ENCODE data around the gene LGALS3BP.

Gene LGALS3BP

DNA sequence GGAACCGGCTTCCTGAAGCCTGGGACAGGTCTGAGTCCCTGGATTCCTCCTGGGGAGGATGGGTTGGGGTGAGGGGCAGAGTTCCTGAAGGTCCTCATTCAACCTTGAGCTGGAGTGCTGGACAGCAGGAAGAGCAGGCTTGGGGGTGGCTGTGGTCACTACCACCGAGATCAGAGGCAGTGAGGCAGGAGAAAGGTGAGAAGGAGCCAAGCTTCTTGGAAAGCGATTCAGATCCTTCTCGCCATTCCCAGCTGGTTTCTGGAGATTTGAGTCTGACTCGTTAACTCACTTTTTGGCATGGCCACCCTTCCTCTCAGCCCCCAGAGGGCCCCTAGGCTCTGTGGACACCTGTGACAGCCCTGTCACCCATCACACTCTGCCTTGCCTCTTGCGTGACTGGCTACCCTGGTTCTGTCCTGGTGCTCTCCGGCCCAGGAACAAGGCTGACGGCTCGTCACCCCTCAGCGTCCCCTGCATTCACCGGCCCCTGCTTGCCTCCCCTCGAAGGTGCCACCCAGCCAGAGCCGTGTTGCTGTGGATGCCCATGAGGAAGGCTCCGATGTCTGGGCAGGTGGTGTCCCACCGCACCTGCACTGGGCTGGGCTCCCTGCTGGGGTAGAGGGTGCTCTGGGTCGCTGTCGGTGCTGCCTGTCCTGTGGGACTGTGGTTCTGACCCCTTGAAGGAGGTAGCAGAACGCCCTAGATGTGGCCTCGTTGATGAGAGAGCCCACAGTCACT is 44.9 kb downstream of the LGALS3BP start:
- DNase-seq: no peak

DNA sequence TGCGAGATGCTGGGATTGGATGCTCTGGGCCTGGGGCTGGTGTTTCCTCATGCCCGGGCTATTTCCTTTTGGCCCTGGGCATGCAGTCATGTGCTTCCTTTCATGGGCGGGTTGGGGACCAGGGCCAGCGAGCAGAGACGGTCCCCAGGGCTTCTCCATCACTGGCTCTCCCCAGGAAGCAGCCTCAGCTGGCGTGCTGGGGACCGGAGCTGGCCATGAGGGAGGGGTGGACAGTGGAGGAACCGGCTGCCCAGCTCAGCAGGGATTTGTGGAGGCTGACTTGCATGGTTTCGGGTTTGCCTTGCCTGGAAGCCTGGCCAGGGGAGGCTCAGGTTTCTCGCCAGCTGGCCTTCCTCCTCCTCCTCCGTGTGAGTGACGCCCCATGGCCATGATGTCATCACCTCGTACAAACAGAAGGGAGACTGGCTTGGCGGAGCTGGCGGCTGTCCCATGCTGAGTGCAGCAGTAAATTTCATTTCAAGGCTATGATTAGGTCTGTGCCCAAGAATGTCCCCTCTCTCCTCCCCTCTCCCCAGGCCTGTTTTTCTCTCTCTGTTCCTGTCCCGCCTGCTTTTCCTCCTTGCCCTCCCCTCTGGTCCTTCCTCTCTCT is 45.7 kb downstream of the LGALS3BP start:
- no peak for DNase-seq

DNA sequence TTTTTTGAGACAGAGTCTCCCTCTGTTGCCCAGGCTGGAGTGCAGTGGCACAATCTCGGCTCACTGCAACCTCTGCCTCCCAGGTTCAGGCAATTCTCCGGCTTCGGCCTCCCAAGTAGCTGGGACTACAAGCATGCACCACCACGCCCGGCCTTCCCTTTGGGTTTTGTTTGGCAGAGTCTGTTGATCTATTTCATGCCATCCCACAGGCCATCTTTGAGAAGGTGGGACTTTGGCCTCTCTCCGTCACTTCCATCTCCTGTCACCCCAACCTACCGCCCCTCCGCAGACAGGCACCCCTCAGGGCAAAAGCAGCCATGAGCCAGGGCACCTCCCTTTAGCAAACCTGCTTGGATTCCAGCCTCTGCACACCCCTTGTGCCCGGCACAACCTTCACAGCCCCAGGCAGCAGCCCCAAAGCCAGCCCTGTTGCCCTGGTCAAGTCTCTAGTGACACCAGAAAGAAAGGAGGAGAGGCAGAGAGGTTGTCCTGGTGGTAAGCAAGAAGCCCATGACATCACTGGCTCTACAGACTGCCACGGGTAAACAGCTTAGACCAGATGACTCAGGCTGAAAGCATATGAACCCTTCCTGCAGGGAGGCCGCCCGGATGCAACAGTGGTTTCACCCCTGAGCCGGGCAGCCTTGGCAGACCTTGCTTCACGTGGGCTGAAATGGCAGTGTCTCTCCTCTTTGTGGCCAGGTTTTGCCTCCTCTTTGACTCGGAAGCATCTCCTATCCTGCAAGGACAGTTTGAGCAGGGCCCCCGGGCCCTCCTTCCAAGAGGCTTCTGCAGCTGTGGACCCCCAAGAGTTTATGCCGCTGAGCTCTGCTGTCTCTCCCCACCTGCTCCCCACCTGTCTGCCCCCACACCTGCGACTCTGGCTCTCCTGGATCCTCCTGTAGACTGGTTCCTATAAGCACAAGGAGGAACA is 46.4 kb downstream of the LGALS3BP start:
- DNase-seq: peak; percentile 42

DNA sequence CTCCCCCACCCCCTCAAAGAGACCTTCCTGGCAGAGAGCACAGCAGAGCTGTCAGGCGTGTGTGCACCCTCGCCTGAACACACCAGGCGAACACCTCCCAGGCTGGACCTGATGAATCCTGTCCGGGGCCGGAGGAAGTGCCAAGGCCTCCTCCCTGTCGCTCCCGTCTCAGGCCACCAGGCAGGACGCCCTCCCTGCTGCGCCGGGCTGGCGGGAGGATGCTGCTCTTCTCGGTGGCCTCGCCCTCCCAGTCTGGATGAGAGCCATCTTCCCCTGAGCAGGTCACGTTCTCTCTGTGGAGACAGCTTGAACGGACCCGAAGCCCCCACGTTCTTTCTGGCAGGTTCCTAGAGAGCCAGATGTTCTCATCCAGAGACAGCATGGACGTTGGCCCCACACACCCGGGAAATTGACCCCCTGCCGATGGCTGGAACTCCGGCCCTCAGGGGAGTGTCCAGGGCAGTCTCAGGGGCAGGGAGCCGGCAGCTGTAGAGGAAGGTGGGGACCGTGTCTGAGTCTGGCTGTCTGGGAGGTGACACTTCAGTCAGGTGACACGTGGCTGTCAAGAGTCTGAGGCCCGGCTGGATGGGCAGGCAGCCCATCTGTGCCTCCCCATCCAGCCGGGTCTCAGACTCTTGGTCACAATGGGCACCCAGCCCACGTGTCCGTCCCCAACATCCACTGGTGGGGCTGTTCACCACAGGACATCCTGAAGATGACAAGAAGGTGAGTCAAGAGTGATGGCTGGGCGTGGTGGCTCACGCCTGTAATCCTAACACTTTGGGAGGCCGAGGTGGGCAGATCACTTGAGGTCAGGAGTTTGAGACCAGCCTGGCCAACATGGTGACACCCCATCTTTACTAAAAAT is 49.6 kb downstream of the LGALS3BP start:
- DNase-seq: no peak

DNA sequence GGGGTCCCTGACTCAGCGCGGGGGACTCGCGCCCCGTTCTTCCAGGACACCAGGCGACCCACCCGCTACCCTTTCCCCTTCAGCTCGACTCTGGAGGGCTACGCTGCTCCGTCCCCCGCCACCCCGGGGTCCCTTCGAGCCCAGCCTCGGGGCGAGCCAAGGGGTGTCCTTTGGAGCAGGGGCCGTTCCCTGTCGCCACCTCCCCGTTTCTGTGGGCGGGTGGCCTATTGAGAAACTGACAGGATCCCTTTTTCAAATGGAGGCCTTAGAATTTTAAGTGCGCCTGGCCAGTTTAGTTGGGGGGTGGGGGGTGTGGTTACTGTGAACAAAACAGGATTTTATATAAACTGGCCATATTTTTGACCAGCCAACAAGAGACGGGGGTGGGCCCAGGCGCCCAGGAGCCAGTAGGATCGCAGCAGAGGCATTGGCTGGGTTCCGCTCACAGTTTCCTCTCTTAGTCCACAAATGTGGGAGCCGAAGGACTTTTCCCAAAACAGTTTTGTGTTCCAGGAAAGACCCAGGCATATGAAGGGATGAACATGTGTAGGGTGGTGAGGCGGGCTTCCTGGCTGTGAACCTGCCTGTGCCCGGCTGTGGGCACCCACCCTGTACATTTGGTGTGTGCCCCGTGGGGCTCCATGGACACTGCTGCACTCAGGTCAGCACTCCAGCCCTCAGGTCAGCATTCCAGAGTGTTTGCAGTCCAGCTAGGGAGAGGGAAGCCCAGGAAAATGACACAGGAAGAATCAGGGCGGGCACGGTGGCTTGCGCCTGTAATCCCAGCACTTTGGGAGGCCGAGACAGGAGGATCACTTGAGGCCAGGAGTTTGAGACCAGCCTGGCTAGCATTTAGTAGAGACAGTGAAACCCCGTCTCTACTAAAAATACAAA is 53.8 kb downstream of the LGALS3BP start:
- DNase-seq: no peak

DNA sequence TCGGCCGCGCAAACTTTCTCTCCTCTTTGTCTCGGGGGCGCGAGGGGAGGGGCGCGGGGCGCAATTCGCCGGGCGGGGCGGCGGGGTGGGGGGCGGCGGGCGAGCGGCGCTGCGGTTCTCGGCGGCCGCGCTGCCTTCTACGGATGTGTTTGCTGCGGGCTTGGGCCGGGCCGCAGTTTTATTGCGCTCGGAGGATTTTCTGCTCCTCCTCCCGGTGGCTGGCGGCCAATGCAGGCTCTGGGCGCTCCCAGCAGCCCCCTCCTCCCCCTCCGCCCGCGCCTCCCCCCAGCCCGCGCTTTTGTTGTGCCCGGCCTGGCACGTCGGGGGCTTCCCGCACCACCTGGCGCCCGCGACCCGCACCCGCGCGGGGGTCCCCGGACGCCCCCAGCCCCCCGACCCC is 54.5 kb downstream of the LGALS3BP start, which contains the start of gene TIMP2:
TSS of gene TIMP2 (minus strand) at position 154 of the 400 bp plus-strand sequence. CDS start 299 bp downstream, outside the sequence.
- peak; percentile 75 for DNase-seq

DNA sequence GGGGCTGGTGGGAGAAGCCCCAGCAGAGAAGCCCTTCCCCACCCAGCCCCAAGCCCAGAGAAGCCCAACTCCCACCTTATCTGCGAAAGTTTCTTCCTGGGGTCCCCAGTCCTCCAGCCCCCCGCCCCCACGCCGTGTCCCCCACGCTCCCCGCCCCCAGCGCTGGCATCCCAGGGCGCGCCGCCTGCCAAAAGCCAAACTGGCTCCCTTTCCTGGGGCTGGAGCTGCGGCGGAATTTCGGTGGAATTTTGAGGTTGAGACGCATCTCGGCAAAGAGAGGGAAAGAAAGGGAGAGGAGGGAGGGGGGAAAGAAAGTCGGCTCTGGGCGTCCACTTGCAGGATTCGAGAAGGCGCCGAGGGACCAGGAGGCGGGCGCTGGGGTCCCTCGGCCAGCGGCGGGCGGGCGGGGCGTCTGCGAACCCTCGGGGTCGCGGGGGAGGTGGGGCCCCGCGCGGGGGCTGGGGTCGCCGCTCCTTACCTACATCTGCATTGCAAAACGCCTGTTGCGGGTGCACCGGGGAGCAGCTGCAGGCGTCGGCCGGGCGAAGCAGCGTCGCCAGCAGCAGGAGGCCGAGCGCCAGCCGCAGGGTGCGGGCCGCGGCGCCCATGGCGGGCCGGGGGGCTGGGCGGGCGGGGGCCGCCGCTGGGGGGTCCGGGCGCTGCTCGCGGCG is 55.1 kb downstream of the LGALS3BP start:
- DNase-seq: no peak

DNA sequence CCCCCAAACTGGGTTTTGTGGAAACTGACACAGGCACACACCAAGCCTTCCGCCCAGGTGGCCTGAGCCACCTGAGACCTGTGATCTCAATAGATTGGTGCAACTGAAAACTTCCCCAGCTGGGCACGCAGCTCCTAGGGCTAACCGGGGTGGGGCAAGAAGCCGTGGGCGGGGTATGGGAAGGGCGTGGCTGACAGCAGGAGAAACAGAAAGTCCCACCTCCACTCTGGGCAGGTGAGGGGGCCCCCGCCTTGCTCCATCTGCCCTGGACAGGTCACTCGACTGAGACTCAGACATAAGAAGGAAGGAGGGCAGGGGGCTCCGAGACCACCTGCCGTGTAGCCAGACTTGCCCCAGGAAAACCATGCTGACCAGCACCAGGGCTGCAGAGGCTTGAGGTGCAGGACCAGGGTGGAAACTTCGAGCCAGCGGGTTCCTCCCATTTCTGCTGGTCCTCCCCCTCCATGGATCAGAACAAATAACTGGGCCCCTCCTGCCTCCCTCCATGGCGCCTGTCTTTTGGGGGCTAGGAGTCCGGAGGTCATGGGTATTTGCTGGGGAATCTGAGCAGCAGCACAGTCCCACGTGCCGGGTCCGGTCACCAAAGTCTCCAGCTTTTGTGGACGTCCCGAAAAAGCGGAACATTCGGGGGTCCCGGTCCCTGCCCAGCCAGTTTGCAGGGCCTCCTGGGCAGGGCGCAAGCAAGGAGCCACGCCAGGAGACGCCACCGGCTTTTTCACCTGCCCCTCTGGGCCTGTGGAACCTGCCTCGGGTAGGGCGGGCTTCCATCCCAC is 55.9 kb downstream of the LGALS3BP start:
- DNase-seq: peak; percentile 68

DNA sequence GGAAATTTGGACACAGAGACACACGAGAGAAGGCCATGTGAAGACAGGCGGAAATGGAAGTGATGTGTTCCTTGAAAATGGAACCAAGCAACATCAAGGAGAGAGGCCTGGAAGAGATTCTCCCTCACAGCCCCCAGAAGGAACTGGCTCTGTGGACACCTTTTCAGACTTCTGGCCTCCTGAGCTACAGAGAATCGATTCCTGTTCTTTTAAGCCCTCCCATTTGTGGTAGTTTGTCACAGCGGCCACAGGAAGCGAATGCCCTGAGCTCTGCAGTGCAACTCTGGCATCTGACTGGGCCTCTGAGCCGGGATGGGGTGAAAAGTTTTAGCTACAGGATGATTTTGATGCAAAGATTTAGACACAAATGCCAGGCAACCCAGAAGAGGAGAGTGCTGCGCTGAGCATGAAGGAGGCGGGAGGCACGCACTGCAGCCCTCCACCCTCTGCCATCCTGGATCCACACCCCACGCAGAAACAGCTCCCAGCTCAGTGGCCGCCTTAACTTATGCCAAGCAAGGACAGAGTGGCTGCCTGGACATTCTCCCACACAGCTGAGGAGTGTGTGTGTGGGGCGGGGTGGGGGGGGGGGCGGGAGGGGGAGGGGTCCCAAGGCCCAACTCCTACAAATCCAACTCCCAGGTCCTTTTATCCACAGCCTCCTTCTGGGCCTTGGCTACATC is 56.8 kb downstream of the LGALS3BP start:
- no peak for DNase-seq

DNA sequence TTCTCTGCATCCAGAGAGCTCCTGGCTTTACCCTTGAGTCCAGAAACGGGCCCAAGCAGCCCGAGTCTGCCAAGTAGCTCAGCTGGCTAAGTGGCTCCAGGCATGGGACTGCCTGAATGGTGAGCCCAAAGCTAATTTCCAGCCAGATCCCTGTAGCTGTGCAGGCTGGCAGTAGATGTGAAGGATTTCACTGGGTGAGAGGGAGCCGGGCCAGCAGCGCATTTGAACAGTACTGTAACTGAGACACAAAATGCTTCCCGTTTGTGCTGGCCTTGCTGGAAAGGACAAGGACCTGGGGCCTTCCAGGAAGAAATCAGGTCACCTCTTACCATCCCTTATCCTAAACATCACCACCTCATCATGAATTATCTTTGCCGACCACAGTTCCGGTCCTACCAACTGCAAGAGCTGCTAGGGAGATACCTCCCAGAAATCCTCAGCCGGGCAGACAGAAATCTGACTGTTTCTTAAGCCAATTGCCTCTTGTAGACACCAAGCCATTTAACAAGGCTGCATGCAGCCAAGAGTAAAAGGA is 58.2 kb downstream of the LGALS3BP start:
- DNase-seq: no peak
